Neuronal stem cell (in vitro differentiated cells): ENCODE data around the gene KASH5.
A peak's percentile ranks its signal among the peaks of the same experiment; 100 is the strongest.

ENCODE experiments used
- DNase-seq: peaks from one replicate; pipeline ENCODE4 v3.0.0-alpha.2; 2013; ENCODE audit warnings: low spot score
- H2AFZ ChIP-seq: one replicate; pipeline ENCODE4 v1.6.1; 2013; ENCODE audit warnings: mild to moderate bottlenecking, low read length, inconsistent platforms
- H2AK5ac ChIP-seq: 2 replicates; pipeline ENCODE4 v1.6.1; 2013; ENCODE audit warnings: low read depth, mild to moderate bottlenecking, inconsistent platforms, low read length, moderate library complexity, mixed read lengths
- H2BK120ac ChIP-seq: 2 replicates; pipeline ENCODE4 v1.6.1; 2013; ENCODE audit warnings: low read depth, mild to moderate bottlenecking, inconsistent platforms, low read length, moderate library complexity, mixed read lengths
- H2BK12ac ChIP-seq: one replicate; pipeline ENCODE4 v1.6.1; 2013; ENCODE audit warnings: low read length, inconsistent platforms
- H2BK15ac ChIP-seq: 2 replicates; pipeline ENCODE4 v1.6.1; 2013; ENCODE audit warnings: mild to moderate bottlenecking, low read length, inconsistent platforms, mixed read lengths
- H2BK5ac ChIP-seq: one replicate; pipeline ENCODE4 v1.6.1; 2013; ENCODE audit warnings: inconsistent platforms, mild to moderate bottlenecking, low read length, moderate library complexity
- H3K14ac ChIP-seq: one replicate; pipeline ENCODE4 v1.6.1; 2013; ENCODE audit warnings: low read length, inconsistent platforms
- H3K18ac ChIP-seq: 2 replicates; pipeline ENCODE4 v1.6.1; 2013; ENCODE audit warnings: low read length, inconsistent platforms
- H3K23ac ChIP-seq: 2 replicates; pipeline ENCODE4 v1.6.1; 2013; ENCODE audit warnings: low read depth, mild to moderate bottlenecking, mixed read lengths, low read length, inconsistent platforms; ENCODE audit not compliant: poor library complexity
- H3K27ac ChIP-seq: replicated peaks from 3 replicates; pipeline ENCODE4 v1.5.1; 2013; ENCODE audit warnings: low read length, inconsistent platforms
- H3K27me3 ChIP-seq, 3 experiments: 2 replicates each; pipeline ENCODE4 v1.6.1; 2013; ENCODE audit warnings: low read length in 3 of 3, mild to moderate bottlenecking in 2 of 3, inconsistent platforms in 1 of 3, low read depth in 1 of 3, mixed read lengths in 1 of 3, moderate library complexity in 1 of 3; ENCODE audit not compliant: control insufficient read depth in 3 of 3, insufficient read depth in 3 of 3
- H3K36me3 ChIP-seq, 2 donors: replicated peaks in 1 of 2; 2 replicates each; pipeline ENCODE4 v1.6.1; 2013; ENCODE audit warnings: low read length in 2 of 2; ENCODE audit not compliant: control insufficient read depth in 2 of 2, insufficient read depth in 2 of 2
- H3K4ac ChIP-seq: 2 replicates; pipeline ENCODE4 v1.6.1; 2013; ENCODE audit warnings: inconsistent platforms, mild to moderate bottlenecking, low read length, moderate library complexity
- H3K4me1 ChIP-seq, 2 donors: 1 replicate in 1 of 2; 2 replicates in 1 of 2; pipeline ENCODE4 v1.6.1; 2013; ENCODE audit warnings: low read length in 2 of 2, low read depth in 1 of 2; ENCODE audit not compliant: control insufficient read depth in 2 of 2, insufficient read depth in 1 of 2
- H3K4me2 ChIP-seq: one replicate; pipeline ENCODE4 v1.6.1; 2013; ENCODE audit warnings: mild to moderate bottlenecking, low read length, inconsistent platforms; ENCODE audit not compliant: insufficient read depth, poor library complexity, severe bottlenecking
- H3K4me3 ChIP-seq, 2 donors: 2 replicates each; pipeline ENCODE4 v1.5.1; 2013; ENCODE audit warnings: low read length in 2 of 2, mild to moderate bottlenecking in 2 of 2, inconsistent platforms in 1 of 2, moderate library complexity in 1 of 2
- H3K79me1 ChIP-seq: one replicate; pipeline ENCODE4 v1.6.1; 2013; ENCODE audit warnings: low read depth, mild to moderate bottlenecking, inconsistent platforms, low read length, moderate library complexity
- H3K9ac ChIP-seq: one replicate; pipeline ENCODE4 v1.6.1; 2013; ENCODE audit warnings: mild to moderate bottlenecking, low read depth, low read length, inconsistent platforms; ENCODE audit not compliant: poor library complexity
- H3K9me3 ChIP-seq, 2 donors: replicated peaks in 1 of 2; 2 replicates each; pipeline versions ENCODE3 to v1.6.1; 2013; ENCODE audit warnings: low read length in 2 of 2, mild to moderate bottlenecking in 2 of 2, inconsistent platforms in 1 of 2, low read depth in 1 of 2, mixed read lengths in 1 of 2, moderate library complexity in 1 of 2; ENCODE audit not compliant: control insufficient read depth in 2 of 2, insufficient read depth in 1 of 2
- H4K8ac ChIP-seq: one replicate; pipeline ENCODE4 v1.6.1; 2013; ENCODE audit warnings: low read depth, mild to moderate bottlenecking, inconsistent platforms, low read length, moderate library complexity
- H4K91ac ChIP-seq: one replicate; pipeline ENCODE4 v1.6.1; 2013; ENCODE audit warnings: low read length, low read depth, mild to moderate bottlenecking, inconsistent platforms; ENCODE audit not compliant: poor library complexity
- WGBS, 2 donors: extraction: QIAGEN DNeasy Blood & Tissue Kit; methylation state at CpG; one replicate each; pipeline ENCODE4 v1.1.7; 2013; ENCODE audit warnings: missing lambda C conversion rate in 2 of 2, mixed read lengths in 1 of 2; ENCODE audit not compliant: insufficient read length in 2 of 2, insufficient replicate concordance in 1 of 2; ENCODE audit errors: extremely low coverage in 2 of 2; 5-methylcytosine and 5-hydroxymethylcytosine counted together

KASH5 gene

DNA sequence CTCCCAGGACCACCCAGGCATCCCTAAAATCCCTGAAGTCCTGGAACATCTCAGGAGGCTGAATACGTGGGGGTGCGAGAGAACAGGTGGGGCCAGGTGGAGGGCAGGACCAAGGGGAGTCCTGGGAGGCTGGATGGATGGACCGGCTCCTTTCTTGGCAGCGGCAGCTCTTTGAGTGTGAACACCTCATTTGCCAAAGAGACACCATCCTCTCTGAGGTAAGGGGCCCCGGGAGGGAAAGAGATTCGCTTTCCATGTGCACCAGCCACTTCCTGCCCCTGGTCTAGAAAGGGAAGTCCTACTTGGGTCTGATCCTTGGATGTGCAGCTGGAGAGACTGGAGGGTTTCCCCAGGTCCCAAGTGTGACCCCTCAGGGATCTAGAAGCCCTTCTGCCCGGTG, 19.0 kb downstream of the KASH5 start:
- H3K27ac ChIP-seq: no peak overlapping the region
- WGBS, 2 donors: no CpG with 5 or more reads among the region's 7 CpGs
- no peak overlapping the region for H4K8ac ChIP-seq
- H3K4me1 ChIP-seq: peaks cover 14 to 24% of the 10 kb centered on the region in 2 donors
- no peaks in the 10 kb centered on the region for H3K79me1 ChIP-seq
- no peak for DNase-seq
- no peak overlapping the region for H3K9ac ChIP-seq
- H2AFZ ChIP-seq: no peak overlapping the region
- H3K4me3 ChIP-seq: no peak overlapping the region
- no peaks in the 10 kb centered on the region for H3K36me3 ChIP-seq
- peak overlapping the region; percentile 90 for H2AK5ac ChIP-seq
- no peak overlapping the region for H3K14ac ChIP-seq
- no peak overlapping the region for H4K91ac ChIP-seq
- no peak overlapping the region for H3K23ac ChIP-seq
- peaks cover 0 to 19% (median 0%) of the 10 kb centered on the region in 3 experiments for H3K27me3 ChIP-seq
- H2BK12ac ChIP-seq: no peak overlapping the region
- H3K4me2 ChIP-seq: no peak overlapping the region
- no peak overlapping the region for H2BK120ac ChIP-seq
- peak overlapping the region; percentile 10 for H2BK15ac ChIP-seq
- H3K9me3 ChIP-seq: no peaks in the 10 kb centered on the region
- H3K18ac ChIP-seq: peak overlapping the region; percentile 16
- no peak overlapping the region for H2BK5ac ChIP-seq
- H3K4ac ChIP-seq: no peak overlapping the region

GRCh38 chr19:49407482-49408015, 19.5 kb downstream of the KASH5 start:
- Histone ChIP-seq H2BK120ac (no peak overlapping the region), H3K27me3 (peaks cover 0 to 24% (median 0%) of the 10 kb centered on the region in 3 experiments), H2BK15ac (peak overlapping the region; percentile 10), H3K9me3 (no peaks in the 10 kb centered on the region), H3K4me1 (peaks cover 14 to 24% of the 10 kb centered on the region in 2 donors), H3K4me3 (no peak overlapping the region), H3K36me3 (no peaks in the 10 kb centered on the region), H2AK5ac (peak overlapping the region; percentile 90), H2BK5ac (no peak overlapping the region), H3K14ac (no peak overlapping the region), H3K18ac (peak overlapping the region; percentile 69), H3K79me1 (no peaks in the 10 kb centered on the region), H3K23ac (no peak overlapping the region), H2BK12ac (no peak overlapping the region), H3K4me2 (no peak overlapping the region), H4K91ac (no peak overlapping the region), H3K9ac (no peak overlapping the region), H2AFZ (no peak overlapping the region), H4K8ac (no peak overlapping the region), H3K4ac (no peak overlapping the region), H3K27ac (no peak overlapping the region)
- no CpG with 5 or more reads among the region's 16 CpGs for WGBS, 2 donors
- DNase-seq: no peak

- WGBS, 2 donors: no CpG with 5 or more reads among the region's 8 CpGs
- H2AFZ ChIP-seq: peak overlapping the region; percentile 29
- peak overlapping the region; percentile 78 for H3K18ac ChIP-seq
Observed at GRCh38 chr19:49408816-49409440, 20.9 kb downstream of the KASH5 start.

GRCh38 chr19:49409441-49410029, 21.5 kb downstream of the KASH5 start:
- H4K91ac ChIP-seq: no peak overlapping the region
- H2AK5ac ChIP-seq: peak overlapping the region; percentile 93
- no peak overlapping the region for H2BK120ac ChIP-seq
- H3K4me3 ChIP-seq: no peak overlapping the region
- H3K4me1 ChIP-seq: peaks cover 4 to 23% of the 10 kb centered on the region in 2 donors
- no peak overlapping the region for H4K8ac ChIP-seq
- H3K9me3 ChIP-seq: no peaks in the 10 kb centered on the region
- H2BK15ac ChIP-seq: no peak overlapping the region
- no CpG with 5 or more reads among the region's 5 CpGs for WGBS, 2 donors
- no peak overlapping the region for H3K4ac ChIP-seq
- H3K23ac ChIP-seq: no peak overlapping the region
- no peak overlapping the region for H3K27ac ChIP-seq
- H3K79me1 ChIP-seq: peaks cover 1% of the 10 kb centered on the region
- H2BK5ac ChIP-seq: no peak overlapping the region
- no peak overlapping the region for H3K14ac ChIP-seq
- DNase-seq: no peak
- H3K4me2 ChIP-seq: no peak overlapping the region
- no peak overlapping the region for H3K18ac ChIP-seq
- no peak overlapping the region for H2BK12ac ChIP-seq
- no peak overlapping the region for H3K9ac ChIP-seq
- no peak overlapping the region for H2AFZ ChIP-seq
- H3K27me3 ChIP-seq: peaks cover 0 to 38% (median 0%) of the 10 kb centered on the region in 3 experiments
- no peaks in the 10 kb centered on the region for H3K36me3 ChIP-seq

More at GRCh38 chr19:49408816-49409440, 20.9 kb downstream of the KASH5 start:
- Histone ChIP-seq H3K79me1 (peaks cover 1% of the 10 kb centered on the region), H3K14ac (peak overlapping the region; percentile 50), H3K4ac (peak overlapping the region; percentile 46), H3K4me3 (no peak overlapping the region), H2BK12ac (peak overlapping the region; percentile 65), H3K36me3 (no peaks in the 10 kb centered on the region), H3K27ac (no peak overlapping the region), H3K4me1 (peaks cover 7 to 26% of the 10 kb centered on the region in 2 donors), H2BK5ac (no peak overlapping the region), H3K9ac (no peak overlapping the region), H3K9me3 (no peaks in the 10 kb centered on the region), H2BK120ac (no peak overlapping the region), H3K23ac (no peak overlapping the region), H4K8ac (no peak overlapping the region), H3K27me3 (peaks cover 0 to 34% (median 0%) of the 10 kb centered on the region in 3 experiments), H2AK5ac (peak overlapping the region; percentile 93), H4K91ac (no peak overlapping the region), H2BK15ac (peak overlapping the region; percentile 74), H3K4me2 (no peak overlapping the region)
- DNase-seq: no peak
